AG20443 (cell line): Measurements from ENCODE around the gene ACTN1.

Experiments
- DNase-seq: peaks from one replicate; pipeline ENCODE4 v3.0.0; 2012; ENCODE audit warnings: low spot score, mixed read lengths

The ACTN1 gene

GRCh38 chr14:68824207-68824516 lies 154.9 kb downstream of the ACTN1 start:
- no peak for DNase-seq
